Mesenchymal stem cell (in vitro differentiated cells and primary cell): ENCODE results near the gene TTC7B.

Experiments used
- DNase-seq: peaks from one replicate; pipeline ENCODE4 v3.0.0-alpha.2; 2013
- H2AFZ ChIP-seq: one replicate; pipeline ENCODE4 v1.6.1; 2013; ENCODE audit warnings: low read depth, mild to moderate bottlenecking, control low read depth, inconsistent platforms, low read length, moderate library complexity
- H2AK5ac ChIP-seq: 2 replicates; pipeline ENCODE4 v1.6.1; 2013; ENCODE audit warnings: low read length, moderate library complexity, mild to moderate bottlenecking, inconsistent platforms; ENCODE audit not compliant: severe bottlenecking
- H2BK120ac ChIP-seq: one replicate; pipeline ENCODE4 v1.6.1; 2013; ENCODE audit warnings: low read depth, mild to moderate bottlenecking, inconsistent platforms, low read length, moderate library complexity
- H2BK12ac ChIP-seq, 2 experiments: one replicate each; pipeline ENCODE4 v1.6.1; 2013; ENCODE audit warnings: inconsistent platforms in 2 of 2, low read length in 2 of 2, mild to moderate bottlenecking in 2 of 2, moderate library complexity in 2 of 2, control low read depth in 1 of 2
- H2BK15ac ChIP-seq: one replicate; pipeline ENCODE4 v1.6.1; 2013; ENCODE audit warnings: mild to moderate bottlenecking, low read depth, inconsistent platforms; ENCODE audit not compliant: poor library complexity, severe bottlenecking
- H2BK5ac ChIP-seq: 2 replicates; pipeline ENCODE4 v1.6.1; 2013; ENCODE audit warnings: low read depth, mild to moderate bottlenecking, low read length, control low read depth, inconsistent platforms; ENCODE audit not compliant: poor library complexity, severe bottlenecking
- H3K14ac ChIP-seq, 2 experiments: one replicate each; pipeline ENCODE4 v1.6.1; 2013; ENCODE audit warnings: inconsistent platforms in 2 of 2, low read length in 2 of 2, control low read depth in 1 of 2, mild to moderate bottlenecking in 1 of 2, moderate library complexity in 1 of 2
- H3K18ac ChIP-seq, 2 experiments: one replicate each; pipeline ENCODE4 v1.6.1; 2013; ENCODE audit warnings: inconsistent platforms in 2 of 2, low read length in 2 of 2, control low read depth in 1 of 2, low read depth in 1 of 2, mild to moderate bottlenecking in 1 of 2
- H3K23ac ChIP-seq, 2 experiments: one replicate each; pipeline ENCODE4 v1.6.1; 2013; ENCODE audit warnings: inconsistent platforms in 2 of 2, low read length in 2 of 2, mild to moderate bottlenecking in 2 of 2, moderate library complexity in 2 of 2, control low read depth in 1 of 2
- H3K27ac ChIP-seq: 2 replicates; pipeline ENCODE4 v1.5.1; 2013; ENCODE audit warnings: mild to moderate bottlenecking, moderate library complexity, low read length, control low read depth, inconsistent platforms; ENCODE audit not compliant: poor library complexity, severe bottlenecking
- H3K27me3 ChIP-seq, 2 experiments: 2 replicates each; pipeline versions ENCODE4 v1.6.1 to v1.7.0; 2013; ENCODE audit warnings: low read length in 2 of 2, mild to moderate bottlenecking in 2 of 2, moderate library complexity in 2 of 2, control low read depth in 1 of 2, inconsistent platforms in 1 of 2; ENCODE audit not compliant: control insufficient read depth in 1 of 2, insufficient read depth in 1 of 2
- H3K36me3 ChIP-seq, 2 experiments: 2 replicates each; pipeline versions ENCODE4 v1.6.1 to v1.7.0; 2013; ENCODE audit warnings: low read length in 2 of 2, control low read depth in 1 of 2, inconsistent platforms in 1 of 2, low read depth in 1 of 2, mild to moderate bottlenecking in 1 of 2; ENCODE audit not compliant: insufficient read depth in 2 of 2, control insufficient read depth in 1 of 2
- H3K4ac ChIP-seq, 2 experiments: one replicate each; pipeline ENCODE4 v1.6.1; 2013; ENCODE audit warnings: inconsistent platforms in 2 of 2, low read length in 2 of 2, mild to moderate bottlenecking in 2 of 2, moderate library complexity in 2 of 2, control low read depth in 1 of 2, low read depth in 1 of 2
- H3K4me1 ChIP-seq: 2 replicates; pipeline ENCODE4 v1.6.1; 2013; ENCODE audit warnings: low read depth, low read length, control low read depth; ENCODE audit not compliant: control insufficient read depth, insufficient read depth
- H3K4me2 ChIP-seq: 2 replicates; pipeline ENCODE4 v1.6.1; 2013; ENCODE audit warnings: low read length, mild to moderate bottlenecking, inconsistent platforms; ENCODE audit not compliant: poor library complexity, severe bottlenecking
- H3K4me3 ChIP-seq, 2 experiments: 2 replicates each; pipeline versions ENCODE4 v1.5.1 to v1.7.0; 2013; ENCODE audit warnings: low read length in 2 of 2, mild to moderate bottlenecking in 2 of 2, control low read depth in 1 of 2, low read depth in 1 of 2; ENCODE audit not compliant: insufficient read depth in 1 of 2
- H3K79me1 ChIP-seq: replicated peaks from 2 replicates; pipeline ENCODE4 v1.6.1; 2013; ENCODE audit warnings: mild to moderate bottlenecking, control low read depth, low read length, inconsistent platforms; ENCODE audit not compliant: poor library complexity, severe bottlenecking
- H3K9ac ChIP-seq: 2 replicates; pipeline ENCODE4 v1.7.0; 2013; ENCODE audit warnings: mild to moderate bottlenecking, low read length, moderate library complexity
- H3K9me3 ChIP-seq: 2 replicates; pipeline ENCODE4 v1.7.0; 2013; ENCODE audit warnings: mild to moderate bottlenecking, low read length; ENCODE audit not compliant: control insufficient read depth
- H4K8ac ChIP-seq: one replicate; pipeline ENCODE4 v1.6.1; 2013; ENCODE audit warnings: inconsistent platforms, mild to moderate bottlenecking, low read length, moderate library complexity
- H4K91ac ChIP-seq: one replicate; pipeline ENCODE4 v1.6.1; 2013; ENCODE audit warnings: mild to moderate bottlenecking, low read length, inconsistent platforms
- WGBS: methylation state at CpG from one replicate; pipeline ENCODE4 v1.1.7; 2013; ENCODE audit warnings: mixed read lengths; 5-methylcytosine and 5-hydroxymethylcytosine counted together

TTC7B gene

DNA sequence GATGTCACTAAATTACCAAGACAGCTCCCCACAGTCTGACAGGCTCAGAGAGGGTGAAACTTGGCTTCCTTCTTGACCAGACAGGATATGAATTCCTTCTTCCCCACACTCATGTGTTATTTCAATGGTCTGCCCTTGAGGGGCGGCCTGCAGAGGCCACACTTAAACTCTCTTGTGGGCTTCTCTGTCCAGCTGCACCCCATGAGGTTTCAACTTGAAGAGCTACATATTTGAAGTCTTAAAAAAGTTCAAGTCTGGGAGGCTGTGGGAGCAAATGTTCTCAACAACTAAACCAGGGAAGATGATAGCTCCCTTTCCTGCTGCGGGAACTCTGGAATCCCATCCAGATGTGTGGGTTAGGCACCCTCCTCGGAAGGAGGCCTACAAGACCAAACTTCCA is 98.3 kb downstream of the TTC7B start:
- H3K4me1 ChIP-seq = peaks cover 2% of the 10 kb centered on the region
- WGBS = 59% methylated on average over 3 of the region's 3 CpGs
- H3K4me2 ChIP-seq = no peak overlapping the region
- peaks cover 3 to 22% of the 10 kb centered on the region in 2 experiments for H3K36me3 ChIP-seq
- H3K18ac ChIP-seq = peak overlapping the region in 1 of 2 experiments; percentile 21
- H2BK15ac ChIP-seq = no peak overlapping the region
- no peak overlapping the region for H2BK5ac ChIP-seq
- no peak overlapping the region for H2BK120ac ChIP-seq
- H2AK5ac ChIP-seq = no peak overlapping the region
- peak; percentile 27 for DNase-seq
- H3K4me3 ChIP-seq = no peak overlapping the region
- H3K79me1 ChIP-seq = no peaks in the 10 kb centered on the region
- no peak overlapping the region for H3K23ac ChIP-seq
- H4K8ac ChIP-seq = no peak overlapping the region
- no peak overlapping the region for H3K14ac ChIP-seq
- no peak overlapping the region for H3K27ac ChIP-seq
- no peaks in the 10 kb centered on the region for H3K27me3 ChIP-seq
- no peak overlapping the region for H3K9ac ChIP-seq
- no peak overlapping the region for H3K4ac ChIP-seq
- no peak overlapping the region for H2AFZ ChIP-seq
- no peak overlapping the region for H4K91ac ChIP-seq
- no peak overlapping the region for H2BK12ac ChIP-seq
- no peaks in the 10 kb centered on the region for H3K9me3 ChIP-seq

- H3K4ac ChIP-seq = no peak overlapping the region
- no peaks in the 10 kb centered on the region for H3K4me1 ChIP-seq
- no peak overlapping the region for H2BK12ac ChIP-seq
- H3K4me3 ChIP-seq = no peak overlapping the region
- H3K23ac ChIP-seq = no peak overlapping the region
- H2AK5ac ChIP-seq = no peak overlapping the region
- H3K9me3 ChIP-seq = no peaks in the 10 kb centered on the region
- no peak overlapping the region for H3K4me2 ChIP-seq
- no peak overlapping the region for H2BK15ac ChIP-seq
- H4K91ac ChIP-seq = no peak overlapping the region
- peaks cover 0 to 12% of the 10 kb centered on the region in 2 experiments for H3K36me3 ChIP-seq
- H3K27ac ChIP-seq = no peak overlapping the region
- no peak overlapping the region for H4K8ac ChIP-seq
- no peak overlapping the region for H3K9ac ChIP-seq
- no peak overlapping the region for H3K14ac ChIP-seq
- no peak overlapping the region for H2BK5ac ChIP-seq
- no peak overlapping the region for H2BK120ac ChIP-seq
- H3K27me3 ChIP-seq = no peaks in the 10 kb centered on the region
- DNase-seq = no peak
- H3K79me1 ChIP-seq = no peaks in the 10 kb centered on the region
- 91% methylated on average over 4 of the region's 4 CpGs for WGBS
- no peak overlapping the region for H2AFZ ChIP-seq
- no peak overlapping the region for H3K18ac ChIP-seq
Observed at GRCh38 chr14:90715993-90716392, 100.2 kb downstream of the TTC7B start.

- H3K14ac ChIP-seq = no peak overlapping the region
- no peak overlapping the region for H3K27ac ChIP-seq
- H3K4ac ChIP-seq = no peak overlapping the region
- 94% methylated on average over 2 of the region's 2 CpGs for WGBS
- H3K23ac ChIP-seq = no peak overlapping the region
- no peaks in the 10 kb centered on the region for H3K27me3 ChIP-seq
- no peak overlapping the region for H2AFZ ChIP-seq
- no peak overlapping the region for H2BK12ac ChIP-seq
- no peak overlapping the region for H4K8ac ChIP-seq
- H2BK15ac ChIP-seq = no peak overlapping the region
- DNase-seq = no peak
- no peak overlapping the region for H2AK5ac ChIP-seq
- H3K9me3 ChIP-seq = no peaks in the 10 kb centered on the region
- no peaks in the 10 kb centered on the region for H3K4me1 ChIP-seq
- H3K18ac ChIP-seq = no peak overlapping the region
- no peak overlapping the region for H3K4me2 ChIP-seq
- H3K4me3 ChIP-seq = no peak overlapping the region
- peaks cover 0 to 12% of the 10 kb centered on the region in 2 experiments for H3K36me3 ChIP-seq
- no peak overlapping the region for H4K91ac ChIP-seq
- no peak overlapping the region for H2BK120ac ChIP-seq
- no peaks in the 10 kb centered on the region for H3K79me1 ChIP-seq
- H3K9ac ChIP-seq = no peak overlapping the region
- no peak overlapping the region for H2BK5ac ChIP-seq
Observed at GRCh38 chr14:90715495-90715894, 100.7 kb downstream of the TTC7B start.

GRCh38 chr14:90714811-90715210 is 101.4 kb downstream of the TTC7B start:
- Histone ChIP-seq H3K9ac (no peak overlapping the region), H3K4me2 (no peak overlapping the region), H3K4me1 (no peaks in the 10 kb centered on the region), H3K23ac (no peak overlapping the region), H3K4me3 (no peak overlapping the region), H2BK120ac (no peak overlapping the region), H3K27me3 (no peaks in the 10 kb centered on the region), H3K4ac (no peak overlapping the region), H3K27ac (no peak overlapping the region), H2BK5ac (no peak overlapping the region), H2BK12ac (no peak overlapping the region), H2AFZ (no peak overlapping the region), H3K79me1 (no peaks in the 10 kb centered on the region), H3K18ac (no peak overlapping the region), H2AK5ac (no peak overlapping the region), H3K14ac (no peak overlapping the region), H4K8ac (no peak overlapping the region), H4K91ac (no peak overlapping the region), H3K36me3 (peaks cover 0 to 10% of the 10 kb centered on the region in 2 experiments), H2BK15ac (no peak overlapping the region), H3K9me3 (no peaks in the 10 kb centered on the region)
- WGBS = 94% methylated on average over 1 of the region's 1 CpG
- DNase-seq = peak; percentile 22
